Osteocyte (in vitro differentiated cells): ENCODE data around the gene FLCN. TPM values are rescaled to one million over a fixed set of nuclear protein-coding genes. Genes with fewer than 3 reads are reported as not detected.
A peak's percentile ranks its signal among the peaks of the same experiment; 100 is the strongest.

Experiments used
- DNase-seq: peaks from one replicate; pipeline ENCODE4 v3.0.0; 2021; ENCODE audit warnings: mixed read lengths; ENCODE audit not compliant: unreplicated experiment; ENCODE audit errors: extremely low spot score
- H3K27ac Mint-ChIP-seq: one replicate; pipeline ENCODE4 v1.8.0; 2021; ENCODE audit warnings: mild to moderate bottlenecking, mixed read lengths; ENCODE audit not compliant: unreplicated experiment
- H3K27me3 Mint-ChIP-seq: one replicate; pipeline ENCODE4 v1.8.0; 2021; ENCODE audit warnings: mixed read lengths; ENCODE audit not compliant: unreplicated experiment
- H3K36me3 Mint-ChIP-seq: one replicate; pipeline ENCODE4 v1.8.0; 2021; ENCODE audit warnings: mixed read lengths; ENCODE audit not compliant: unreplicated experiment
- H3K4me1 Mint-ChIP-seq: one replicate; pipeline ENCODE4 v1.8.0; 2021; ENCODE audit warnings: mixed read lengths; ENCODE audit not compliant: unreplicated experiment
- H3K4me3 Mint-ChIP-seq: one replicate; pipeline ENCODE4 v1.8.0; 2021; ENCODE audit warnings: mild to moderate bottlenecking, moderate library complexity, mixed read lengths; ENCODE audit not compliant: unreplicated experiment
- H3K9me3 Mint-ChIP-seq: one replicate; pipeline ENCODE4 v1.8.0; 2021; ENCODE audit warnings: mixed read lengths; ENCODE audit not compliant: unreplicated experiment
- total RNA-seq: library from RNA; stranded (reverse); gene quantifications from 2 replicates; pipeline ENCODE4 v1.2.1, GENCODE V29; 2021
- TF ChIP-seq, protein P1 (sequence below): fragments of 200-600 bp; sonication (generic); IDR thresholded peaks from 2 replicates; pipeline ENCODE4 v1.5.0; 2021; ENCODE audit warnings: antibody characterized with exemption, mild to moderate bottlenecking, moderate library complexity

Gene FLCN
- total RNA-seq, 1 donor from 2014 or later, result 91.1 TPM

DNA sequence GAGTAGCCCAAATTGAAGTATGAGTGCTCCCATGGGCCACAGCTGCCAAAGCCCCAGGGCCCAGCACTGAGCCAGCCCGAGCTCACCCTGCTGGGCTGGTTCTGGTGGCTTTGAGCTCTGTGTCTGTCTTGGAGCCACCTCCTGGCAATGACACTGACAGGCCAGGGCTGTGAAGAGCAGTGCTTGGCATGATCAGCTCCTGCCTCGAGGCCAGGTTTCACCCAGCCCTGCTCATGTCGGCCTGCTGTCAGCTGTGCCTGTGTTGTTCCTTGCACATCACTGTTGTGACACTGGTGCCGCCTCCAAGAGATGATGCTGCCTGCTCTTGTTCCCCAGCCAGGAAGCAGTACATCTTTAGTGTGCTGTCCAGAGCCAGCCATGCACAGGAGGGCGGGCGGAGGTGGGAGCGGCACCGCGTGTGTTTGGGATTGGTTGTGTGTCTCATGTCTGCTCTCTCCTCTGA is 56.8 kb downstream of the FLCN start:
- Mint-ChIP-seq H3K27me3 (no peaks in the 10 kb centered on the region), H3K4me1 (peaks cover 18% of the 10 kb centered on the region), H3K4me3 (no peak overlapping the region), H3K9me3 (no peaks in the 10 kb centered on the region), H3K27ac (no peak overlapping the region), H3K36me3 (peaks cover 52% of the 10 kb centered on the region)
- no peak for DNase-seq
- TF ChIP-seq, protein P1, sequence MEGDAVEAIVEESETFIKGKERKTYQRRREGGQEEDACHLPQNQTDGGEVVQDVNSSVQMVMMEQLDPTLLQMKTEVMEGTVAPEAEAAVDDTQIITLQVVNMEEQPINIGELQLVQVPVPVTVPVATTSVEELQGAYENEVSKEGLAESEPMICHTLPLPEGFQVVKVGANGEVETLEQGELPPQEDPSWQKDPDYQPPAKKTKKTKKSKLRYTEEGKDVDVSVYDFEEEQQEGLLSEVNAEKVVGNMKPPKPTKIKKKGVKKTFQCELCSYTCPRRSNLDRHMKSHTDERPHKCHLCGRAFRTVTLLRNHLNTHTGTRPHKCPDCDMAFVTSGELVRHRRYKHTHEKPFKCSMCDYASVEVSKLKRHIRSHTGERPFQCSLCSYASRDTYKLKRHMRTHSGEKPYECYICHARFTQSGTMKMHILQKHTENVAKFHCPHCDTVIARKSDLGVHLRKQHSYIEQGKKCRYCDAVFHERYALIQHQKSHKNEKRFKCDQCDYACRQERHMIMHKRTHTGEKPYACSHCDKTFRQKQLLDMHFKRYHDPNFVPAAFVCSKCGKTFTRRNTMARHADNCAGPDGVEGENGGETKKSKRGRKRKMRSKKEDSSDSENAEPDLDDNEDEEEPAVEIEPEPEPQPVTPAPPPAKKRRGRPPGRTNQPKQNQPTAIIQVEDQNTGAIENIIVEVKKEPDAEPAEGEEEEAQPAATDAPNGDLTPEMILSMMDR, result no peak

DNA sequence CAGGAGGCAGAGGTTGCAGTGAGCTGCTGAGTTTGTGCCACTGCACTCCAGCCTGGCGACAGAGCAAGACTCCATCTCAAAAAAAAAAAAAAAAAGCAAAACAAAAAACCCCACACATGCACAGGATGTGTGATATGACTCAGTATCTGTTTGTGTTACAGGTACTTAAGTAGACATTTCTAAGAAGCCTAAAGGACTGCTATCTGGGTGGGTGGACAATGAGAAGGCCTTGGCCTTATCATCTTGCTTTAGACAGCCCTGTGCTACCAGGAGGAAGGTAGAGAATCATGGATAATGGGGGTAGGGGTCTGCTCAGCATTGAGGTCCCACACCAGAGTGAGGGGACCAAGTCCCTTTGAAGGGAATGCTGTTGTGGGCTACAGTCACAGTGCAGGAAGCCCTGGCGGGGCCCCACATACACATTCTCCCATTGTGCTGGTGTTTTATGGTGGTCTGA is 57.6 kb downstream of the FLCN start:
- H3K27me3 Mint-ChIP-seq, result no peaks in the 10 kb centered on the region
- H3K27ac Mint-ChIP-seq, result peak overlapping the region; percentile 18
- no peak overlapping the region for H3K4me3 Mint-ChIP-seq
- peaks cover 18% of the 10 kb centered on the region for H3K4me1 Mint-ChIP-seq
- H3K9me3 Mint-ChIP-seq, result no peaks in the 10 kb centered on the region
- no peak for DNase-seq
- H3K36me3 Mint-ChIP-seq, result peaks cover 51% of the 10 kb centered on the region
- TF ChIP-seq, protein P1, result no peak

DNA sequence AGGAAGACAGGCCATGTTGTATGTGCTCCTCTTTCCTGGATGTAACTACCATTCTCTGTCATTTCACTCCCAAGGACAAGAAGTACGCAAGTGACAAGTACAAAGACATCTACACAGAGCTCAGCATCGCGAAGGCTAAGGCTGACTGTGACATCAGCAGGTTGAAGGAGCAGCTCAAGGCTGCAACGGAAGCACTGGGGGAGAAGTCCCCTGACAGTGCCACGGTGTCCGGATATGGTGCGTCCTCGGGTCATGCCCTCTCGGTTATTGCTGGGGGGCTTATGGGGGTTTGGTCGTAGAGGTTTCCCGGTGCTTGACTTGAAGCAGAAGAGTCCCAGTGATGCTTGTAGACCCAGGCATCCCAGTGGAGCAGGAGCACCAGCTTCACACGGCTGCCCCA is 59.8 kb downstream of the FLCN start:
- no peak for DNase-seq
- Mint-ChIP-seq H3K4me3 (no peak overlapping the region), H3K27ac (no peak overlapping the region), H3K27me3 (no peaks in the 10 kb centered on the region), H3K9me3 (no peaks in the 10 kb centered on the region), H3K4me1 (peaks cover 19% of the 10 kb centered on the region), H3K36me3 (peaks cover 54% of the 10 kb centered on the region)
- TF ChIP-seq, protein P1, result no peak

DNA sequence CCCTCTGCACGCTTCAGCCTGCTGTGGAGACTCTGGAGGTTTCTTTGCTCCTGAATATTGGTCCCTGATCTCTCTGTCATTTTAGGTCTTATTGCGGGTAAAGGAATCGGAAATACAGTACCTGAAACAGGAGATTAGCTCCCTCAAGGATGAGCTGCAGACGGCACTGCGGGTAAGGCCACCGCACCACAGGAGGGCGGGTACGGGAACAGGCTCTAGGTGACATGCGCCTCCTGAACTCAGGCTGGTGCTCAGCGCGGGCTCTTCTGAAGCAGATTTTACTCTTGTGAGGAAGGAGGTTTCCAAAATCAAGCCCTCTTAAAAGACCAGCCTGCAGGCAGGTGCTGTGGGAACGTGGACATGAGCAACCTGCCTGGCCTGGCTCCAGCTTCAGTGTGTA is 60.6 kb downstream of the FLCN start:
- no peaks in the 10 kb centered on the region for H3K9me3 Mint-ChIP-seq
- no peak overlapping the region for H3K4me3 Mint-ChIP-seq
- H3K27ac Mint-ChIP-seq, result no peak overlapping the region
- DNase-seq, result no peak
- no peaks in the 10 kb centered on the region for H3K27me3 Mint-ChIP-seq
- peaks cover 13% of the 10 kb centered on the region for H3K4me1 Mint-ChIP-seq
- TF ChIP-seq, protein P1, result no peak
- H3K36me3 Mint-ChIP-seq, result peaks cover 56% of the 10 kb centered on the region

DNA sequence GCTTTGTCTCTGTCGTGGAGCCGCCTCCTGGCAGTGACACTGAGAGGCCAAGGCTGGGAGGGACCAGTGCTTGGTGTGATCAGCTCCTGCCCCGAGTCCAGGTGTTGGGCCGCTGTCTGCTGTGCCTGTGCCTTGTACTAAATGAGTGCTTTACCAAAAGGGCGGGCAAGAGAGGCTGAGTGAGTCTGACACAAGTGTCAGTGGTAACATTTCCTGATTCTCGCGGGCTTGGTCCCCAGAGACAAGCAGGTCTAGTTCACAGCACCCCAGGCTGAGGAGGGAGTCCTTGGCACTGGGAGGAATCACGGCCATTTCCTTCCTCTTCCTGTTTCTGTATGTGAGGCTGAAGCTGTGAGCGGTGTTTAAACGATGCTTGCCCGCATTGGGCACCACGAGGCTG is 61.1 kb downstream of the FLCN start:
- H3K36me3 Mint-ChIP-seq, result peaks cover 59% of the 10 kb centered on the region
- peaks cover 11% of the 10 kb centered on the region for H3K4me1 Mint-ChIP-seq
- no peaks in the 10 kb centered on the region for H3K27me3 Mint-ChIP-seq
- no peak overlapping the region for H3K4me3 Mint-ChIP-seq
- TF ChIP-seq, protein P1, result no peak
- H3K9me3 Mint-ChIP-seq, result no peaks in the 10 kb centered on the region
- DNase-seq, result no peak
- no peak overlapping the region for H3K27ac Mint-ChIP-seq
